Upper lobe of right lung (tissue), 1 donor: Measurements from ENCODE around the gene NELL1. TPM values are rescaled to one million over a fixed set of nuclear protein-coding genes. Genes with fewer than 3 reads are reported as not detected.

Experiments used
- ATAC-seq: fragments of 200-7000 bp; cut with Tn5 transposase; one replicate; pipeline ENCODE4 v1.9.1; 2020; ENCODE audit warnings: mild to moderate bottlenecking, moderate library complexity
- DNase-seq: peaks from one replicate; pipeline ENCODE4 v3.0.0-alpha.2; 2020
- H3K27ac ChIP-seq: fragments of 200-600 bp; one replicate; pipeline ENCODE4 v1.8.0; 2022
- H3K27me3 ChIP-seq: fragments of 200-600 bp; one replicate; pipeline ENCODE4 v1.8.0; 2022; ENCODE audit warnings: mild to moderate bottlenecking
- H3K36me3 ChIP-seq: fragments of 200-600 bp; one replicate; pipeline ENCODE4 v1.8.0; 2022
- H3K4me1 ChIP-seq: fragments of 200-600 bp; one replicate; pipeline ENCODE4 v1.8.0; 2022
- H3K4me3 ChIP-seq: fragments of 200-600 bp; one replicate; pipeline ENCODE4 v1.8.0; 2022; ENCODE audit warnings: mild to moderate bottlenecking
- H3K9me3 ChIP-seq: fragments of 200-600 bp; one replicate; pipeline ENCODE4 v1.8.0; 2022
- CTCF ChIP-seq: fragments of 200-600 bp; IDR thresholded peaks from one replicate; pipeline ENCODE4 v1.8.0; 2022; ENCODE audit warnings: antibody characterized with exemption
- intact Hi-C: fragments of 100-400 bp; cut with DNase I; formaldehyde crosslinking; loops from one replicate; pipeline ENCODE4 v1.11.0; 2022
- long read RNA-seq: library from polyadenylated mRNA; unstranded; transcript quantifications from one replicate; pipeline ENCODE4 v2.0.0, GENCODE V29; 2021
- total RNA-seq: library from RNA; stranded (reverse); fragmentation: NEBNext Ultra II Directional; extraction: Animal tissue kit (Norgen Biotek cat#: 25700); gene quantifications from one replicate; pipeline ENCODE4 v1.2.1, GENCODE V29; 2021
- donor health status: DM: no; HTN: yes; CAD: no; lungs with severe emphysema.

NELL1 gene
- total RNA-seq: not detected
- long read RNA-seq: 0 reads

GRCh38 chr11:20668844-20669819, at the start of gene NELL1:
NELL1 (plus strand) TSS chr11:20669586.
- Histone ChIP-seq H3K4me1 (no peaks in the 10 kb centered on the region), H3K36me3 (no peaks in the 10 kb centered on the region), H3K9me3 (no peaks in the 10 kb centered on the region), H3K4me3 (no peak within 1 kb of the TSS), H3K27me3 (peaks cover 59% of the 10 kb centered on the region), H3K27ac (no peak within 1 kb of the TSS)
- intact Hi-C loops: no loop called here
- TF ChIP-seq CTCF: no peak
- no peak for ATAC-seq
- DNase-seq: no peak

GRCh38 chr11:20620988-20621387, 48.4 kb upstream of the NELL1 start:
- Histone ChIP-seq H3K36me3 (no peaks in the 10 kb centered on the region), H3K4me1 (no peaks in the 10 kb centered on the region), H3K9me3 (no peaks in the 10 kb centered on the region), H3K4me3 (no peak overlapping the region), H3K27me3 (peaks cover 10% of the 10 kb centered on the region), H3K27ac (no peak overlapping the region)
- TF ChIP-seq CTCF: no peak
- DNase-seq (no peak), ATAC-seq (no peak)
- intact Hi-C loops: no loop called here

- peaks cover 10% of the 10 kb centered on the region for H3K27me3 ChIP-seq
- H3K4me3 ChIP-seq: no peak overlapping the region
- DNase-seq (no peak), ATAC-seq (no peak)
- no peak overlapping the region for H3K27ac ChIP-seq
- H3K4me1 ChIP-seq: no peaks in the 10 kb centered on the region
- intact Hi-C loops: no loop called here
- TF ChIP-seq CTCF: no peak
- no peaks in the 10 kb centered on the region for H3K9me3 ChIP-seq
- no peaks in the 10 kb centered on the region for H3K36me3 ChIP-seq
Measured at GRCh38 chr11:20621679-20622078, 47.7 kb upstream of the NELL1 start.

- DNase-seq (no peak), ATAC-seq (no peak)
Measured at GRCh38 chr11:20623252-20623651, 46.1 kb upstream of the NELL1 start.

GRCh38 chr11:20626279-20626678, 43.1 kb upstream of the NELL1 start:
- DNase-seq (no peak), ATAC-seq (no peak)
- intact Hi-C loops: no loop called here
- H3K27ac ChIP-seq: no peak overlapping the region
- H3K27me3 ChIP-seq: peaks cover 8% of the 10 kb centered on the region
- no peak overlapping the region for H3K4me3 ChIP-seq
- H3K36me3 ChIP-seq: no peaks in the 10 kb centered on the region
- H3K4me1 ChIP-seq: no peaks in the 10 kb centered on the region
- no peaks in the 10 kb centered on the region for H3K9me3 ChIP-seq
- TF ChIP-seq CTCF: no peak

More at GRCh38 chr11:20623252-20623651, 46.1 kb upstream of the NELL1 start:
- Histone ChIP-seq H3K9me3 (no peaks in the 10 kb centered on the region), H3K27me3 (peaks cover 4% of the 10 kb centered on the region), H3K36me3 (no peaks in the 10 kb centered on the region), H3K4me1 (no peaks in the 10 kb centered on the region), H3K4me3 (no peak overlapping the region), H3K27ac (no peak overlapping the region)
- intact Hi-C loops: no loop called here
- TF ChIP-seq CTCF: no peak
